Measurements from ENCODE around the gene CDCA5.
A peak's percentile ranks its signal among the peaks of the same experiment; 100 is the strongest.

Gene CDCA5

GRCh38 chr11:65056999-65057398 lies 26.8 kb downstream of the CDCA5 start:
- H3K4me3 ChIP-seq (ENCODE audit: low read depth, low read length), result no peak overlapping the region
- no peak for DNase-seq (ENCODE audit: low read depth)
- TF ChIP-seq CTCF (IDR thresholded peaks at IDR 0.05; ENCODE audit: insufficient read depth, low read depth, low read length, missing control alignments), result no peak

DNA sequence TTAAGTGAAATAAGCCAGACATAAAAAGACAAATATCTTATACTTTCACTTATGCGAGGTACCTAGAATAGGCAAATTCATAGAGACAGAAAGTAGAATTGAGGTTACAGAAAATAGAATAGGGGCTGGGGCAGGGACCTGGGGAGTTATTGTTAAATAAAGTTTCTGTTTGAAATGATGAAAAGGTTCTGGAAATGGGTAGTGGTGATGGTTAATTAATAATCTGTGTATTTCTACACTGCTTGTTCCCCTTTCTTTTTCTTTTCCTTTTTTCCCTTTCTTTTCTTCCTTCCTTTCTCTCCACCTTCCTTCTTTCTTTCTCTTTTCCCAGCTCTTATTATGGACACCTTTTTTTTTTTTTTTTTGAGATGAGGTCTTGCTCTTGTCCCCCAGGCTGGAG lies 28.3 kb downstream of the CDCA5 start:
- DNase-seq (ENCODE audit: low read depth), result peak; percentile 61
- H3K4me3 ChIP-seq (ENCODE audit: low read depth, low read length), result no peak overlapping the region
- TF ChIP-seq CTCF (IDR thresholded peaks at IDR 0.05; ENCODE audit: insufficient read depth, low read depth, low read length, missing control alignments), result no peak

DNA sequence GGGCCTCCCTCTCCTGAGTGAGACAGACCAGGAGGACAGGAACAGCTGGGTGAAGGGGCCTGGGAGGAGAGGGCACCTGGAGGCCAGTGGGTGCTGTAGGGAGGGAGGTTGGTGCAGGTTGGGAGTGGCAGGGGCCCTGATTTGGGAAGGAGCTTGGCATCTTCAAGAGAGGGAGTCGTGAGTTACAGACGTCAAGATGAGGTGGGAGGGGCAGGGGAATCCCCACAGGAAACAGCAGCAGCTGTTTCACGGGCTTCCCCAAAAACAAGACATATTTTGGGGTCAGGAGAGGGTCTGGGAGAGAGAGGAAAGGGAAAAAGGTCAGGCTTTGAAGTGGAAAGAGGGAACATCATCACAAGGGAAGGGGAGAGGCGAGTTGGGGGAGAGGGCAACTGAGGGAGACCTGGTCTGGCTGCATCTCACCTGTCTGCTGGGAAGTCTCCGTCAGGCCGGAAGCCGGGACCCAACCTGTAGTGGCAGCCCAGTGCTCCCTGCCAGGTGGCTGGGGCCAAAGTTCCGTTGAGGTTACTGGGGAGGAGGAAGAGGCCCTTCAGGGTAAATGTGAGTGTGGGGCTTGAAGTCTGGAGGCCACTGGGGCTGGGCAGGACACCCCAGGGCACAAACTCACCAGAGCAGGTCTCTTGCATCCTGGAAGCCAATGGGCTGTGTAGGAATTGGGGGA lies 29.9 kb downstream of the CDCA5 start:
- peak; percentile 33 for DNase-seq (ENCODE audit: low read depth)
- TF ChIP-seq CTCF (IDR thresholded peaks at IDR 0.05; ENCODE audit: insufficient read depth, low read depth, low read length, missing control alignments), result no peak
- no peak overlapping the region for H3K4me3 ChIP-seq (ENCODE audit: low read depth, low read length)

DNA sequence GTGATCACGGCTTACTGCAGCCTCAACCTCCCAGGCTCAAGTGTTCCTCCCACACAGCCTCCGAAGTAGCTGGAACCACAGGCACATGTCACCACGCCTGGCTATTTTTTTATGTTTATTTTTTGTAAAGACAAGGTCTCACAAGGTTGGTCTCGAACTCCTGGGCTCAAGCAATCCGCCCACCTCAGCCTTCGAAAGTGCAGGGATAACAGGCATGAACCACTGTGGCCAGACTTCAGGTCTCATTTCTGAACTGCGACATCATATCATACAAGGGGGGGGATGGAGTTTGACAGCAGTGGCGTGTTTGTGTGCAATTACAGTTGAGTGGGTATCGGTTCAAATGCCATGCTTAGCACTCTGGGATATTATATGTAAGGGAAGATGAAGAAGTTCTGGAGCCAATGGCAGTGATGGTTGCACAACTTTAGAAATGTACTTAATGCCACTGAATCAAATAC lies 32.4 kb downstream of the CDCA5 start:
- DNase-seq (ENCODE audit: low read depth), result peak; percentile 59
- TF ChIP-seq CTCF (IDR thresholded peaks at IDR 0.05; ENCODE audit: insufficient read depth, low read depth, low read length, missing control alignments), result no peak
- no peak overlapping the region for H3K4me3 ChIP-seq (ENCODE audit: low read depth, low read length)

DNA sequence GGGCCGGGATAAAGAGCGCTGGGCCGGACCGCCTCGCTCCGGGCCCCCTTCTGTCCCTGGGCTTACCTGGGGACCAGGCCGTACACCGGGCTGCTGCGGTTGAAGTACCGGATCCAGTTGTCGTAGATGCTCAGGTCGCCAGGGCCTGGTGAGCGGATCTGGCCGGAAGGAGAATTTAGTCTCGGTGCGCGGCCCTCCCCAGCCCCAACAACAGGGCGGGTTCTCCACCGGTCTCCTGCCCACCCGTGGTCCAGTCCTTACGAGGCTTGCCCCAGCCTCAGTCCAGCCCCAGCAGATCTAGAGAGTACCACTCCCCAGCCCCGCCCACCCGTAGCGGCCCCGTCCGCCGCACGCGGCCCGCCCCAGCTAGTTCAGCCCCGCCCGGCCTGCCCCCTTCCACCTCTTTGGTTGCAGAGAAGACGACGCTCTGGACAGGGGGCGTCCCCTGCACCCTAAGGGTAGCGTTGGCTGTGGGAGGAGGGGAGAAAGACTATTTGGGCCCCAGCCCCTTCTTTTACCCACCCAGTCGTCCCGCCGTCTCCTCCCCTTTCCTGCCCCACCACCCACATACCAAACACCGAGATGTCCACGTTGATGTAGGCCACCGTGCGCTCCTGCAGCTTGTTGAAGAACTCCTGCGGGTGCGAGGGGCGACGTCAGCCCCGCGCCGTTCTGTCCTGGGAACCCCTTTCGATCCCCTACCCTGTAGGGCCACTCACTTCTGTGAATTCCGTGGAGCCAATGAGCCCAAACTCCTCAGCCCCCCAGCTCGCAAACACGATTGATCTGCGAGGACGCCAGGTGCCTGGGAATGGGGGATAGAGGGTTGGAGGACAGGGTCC lies 36.0 kb downstream of the CDCA5 start:
- no peak overlapping the region for H3K4me3 ChIP-seq (ENCODE audit: low read depth, low read length)

DNA sequence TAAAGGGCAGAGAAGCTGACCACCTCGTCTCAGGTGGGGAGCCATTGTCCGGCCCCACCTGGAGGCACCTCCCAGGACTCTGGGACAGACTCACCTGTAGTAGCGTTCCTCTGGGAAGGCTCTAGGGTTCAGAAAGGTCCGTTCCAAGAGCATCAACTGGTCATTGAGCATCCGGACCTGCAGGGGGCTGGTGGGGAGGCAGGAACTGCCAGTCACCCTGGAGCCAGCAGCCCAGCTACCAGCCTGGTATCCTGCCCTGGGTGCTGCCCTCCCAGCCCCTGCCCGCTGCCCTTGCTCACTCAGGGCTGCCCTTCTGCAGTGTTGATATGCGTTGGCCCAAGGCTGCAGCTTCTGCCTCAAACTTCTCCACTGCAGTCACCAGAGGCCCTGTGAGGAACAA lies 38.1 kb downstream of the CDCA5 start:
- DNase-seq (ENCODE audit: low read depth), result no peak
- TF ChIP-seq CTCF (IDR thresholded peaks at IDR 0.05; ENCODE audit: insufficient read depth, low read depth, low read length, missing control alignments), result no peak
- H3K4me3 ChIP-seq (ENCODE audit: low read depth, low read length), result no peak overlapping the region

More for the DNA sequence above, 36.0 kb downstream of the CDCA5 start:
- DNase-seq (ENCODE audit: low read depth), result no peak
- TF ChIP-seq CTCF (IDR thresholded peaks at IDR 0.05; ENCODE audit: insufficient read depth, low read depth, low read length, missing control alignments), result no peak

All from GM12865 (cell line).